Measurements from ENCODE around the gene BLTP1. TPM values are rescaled to one million over a fixed set of nuclear protein-coding genes. Genes with fewer than 3 reads are reported as not detected.

The BLTP1 gene
- total RNA-seq, 1 donor from 2014 or later, result 35.1 TPM

GRCh38 chr4:122121593-122121992 lies 30.5 kb upstream of the BLTP1 start:
- no peak overlapping the region for H3K4me2 ChIP-seq (ENCODE audit: low read length)
- H3K27ac ChIP-seq (ENCODE audit: low read depth, low read length), result no peak overlapping the region
- no peaks in the 10 kb centered on the region for H3K4me1 ChIP-seq (ENCODE audit: insufficient read depth, low read length)
- no peak overlapping the region for H2AFZ ChIP-seq (ENCODE audit: low read depth, low read length)
- H3K9me3 ChIP-seq (ENCODE audit: insufficient read depth, low read depth, low read length), result peaks cover 4% of the 10 kb centered on the region
- no peak for FAIRE-seq
- Mint-ChIP-seq H3K36me3 (ENCODE audit: low read depth, unreplicated experiment) (no peaks in the 10 kb centered on the region), H3K4me3 (ENCODE audit: unreplicated experiment) (no peak overlapping the region), H3K27ac (ENCODE audit: unreplicated experiment) (no peak overlapping the region), H3K4me1 (ENCODE audit: low read depth, unreplicated experiment) (no peaks in the 10 kb centered on the region), H3K9me3 (ENCODE audit: unreplicated experiment) (peaks cover 4% of the 10 kb centered on the region), H3K27me3 (ENCODE audit: low read depth, unreplicated experiment) (no peaks in the 10 kb centered on the region)
- TF ChIP-seq CTCF (IDR thresholded peaks at IDR 0.05; ENCODE audit: insufficient read depth, low read depth, low read length), result no peak
- no peak for TF ChIP-seq EZH2 (IDR thresholded peaks at IDR 0.05; ENCODE audit: insufficient read depth, low read length)
- H3K9ac ChIP-seq (ENCODE audit: low read length), result no peak overlapping the region
- H3K79me2 ChIP-seq (ENCODE audit: insufficient read depth, low read length), result no peaks in the 10 kb centered on the region
- no peak overlapping the region for H3K4me3 ChIP-seq (ENCODE audit: insufficient read depth, low read depth, low read length)
- DNase-seq (ENCODE audit: low read depth), result no peak
- no peaks in the 10 kb centered on the region for H4K20me1 ChIP-seq (ENCODE audit: insufficient read depth, low read length)
- H3K36me3 ChIP-seq (ENCODE audit: insufficient read depth, low read length), result no peaks in the 10 kb centered on the region
- H3K27me3 ChIP-seq (ENCODE audit: insufficient read depth, low read length), result no peaks in the 10 kb centered on the region

GRCh38 chr4:122122083-122122482 lies 30.0 kb upstream of the BLTP1 start:
- no peak for TF ChIP-seq EZH2 (IDR thresholded peaks at IDR 0.05; ENCODE audit: insufficient read depth, low read length)
- TF ChIP-seq CTCF (IDR thresholded peaks at IDR 0.05; ENCODE audit: insufficient read depth, low read depth, low read length), result no peak
- DNase-seq (ENCODE audit: low read depth) (no peak), FAIRE-seq (no peak)
- no peaks in the 10 kb centered on the region for H3K27me3 ChIP-seq (ENCODE audit: insufficient read depth, low read length)
- H3K9me3 Mint-ChIP-seq (ENCODE audit: unreplicated experiment), result peaks cover 4% of the 10 kb centered on the region
- H3K4me1 ChIP-seq (ENCODE audit: insufficient read depth, low read length), result no peaks in the 10 kb centered on the region
- H3K9ac ChIP-seq (ENCODE audit: low read length), result no peak overlapping the region
- no peak overlapping the region for H3K27ac Mint-ChIP-seq (ENCODE audit: unreplicated experiment)
- no peak overlapping the region for H3K4me2 ChIP-seq (ENCODE audit: low read length)
- H3K79me2 ChIP-seq (ENCODE audit: insufficient read depth, low read length), result no peaks in the 10 kb centered on the region
- H3K36me3 Mint-ChIP-seq (ENCODE audit: low read depth, unreplicated experiment), result no peaks in the 10 kb centered on the region
- H3K4me3 Mint-ChIP-seq (ENCODE audit: unreplicated experiment), result no peak overlapping the region
- H3K36me3 ChIP-seq (ENCODE audit: insufficient read depth, low read length), result no peaks in the 10 kb centered on the region
- H3K27ac ChIP-seq (ENCODE audit: low read depth, low read length), result no peak overlapping the region
- no peaks in the 10 kb centered on the region for H4K20me1 ChIP-seq (ENCODE audit: insufficient read depth, low read length)
- no peaks in the 10 kb centered on the region for H3K4me1 Mint-ChIP-seq (ENCODE audit: low read depth, unreplicated experiment)
- H3K9me3 ChIP-seq (ENCODE audit: insufficient read depth, low read depth, low read length), result peaks cover 4% of the 10 kb centered on the region
- H2AFZ ChIP-seq (ENCODE audit: low read depth, low read length), result no peak overlapping the region
- no peaks in the 10 kb centered on the region for H3K27me3 Mint-ChIP-seq (ENCODE audit: low read depth, unreplicated experiment)
- no peak overlapping the region for H3K4me3 ChIP-seq (ENCODE audit: insufficient read depth, low read depth, low read length)

- H3K27ac ChIP-seq (ENCODE audit: low read depth, low read length), result no peak overlapping the region
- Mint-ChIP-seq H3K4me3 (ENCODE audit: unreplicated experiment) (no peak overlapping the region), H3K27ac (ENCODE audit: unreplicated experiment) (no peak overlapping the region), H3K9me3 (ENCODE audit: unreplicated experiment) (no peaks in the 10 kb centered on the region), H3K36me3 (ENCODE audit: low read depth, unreplicated experiment) (no peaks in the 10 kb centered on the region), H3K27me3 (ENCODE audit: low read depth, unreplicated experiment) (no peaks in the 10 kb centered on the region), H3K4me1 (ENCODE audit: low read depth, unreplicated experiment) (no peaks in the 10 kb centered on the region)
- H3K4me1 ChIP-seq (ENCODE audit: insufficient read depth, low read length), result no peaks in the 10 kb centered on the region
- H4K20me1 ChIP-seq (ENCODE audit: insufficient read depth, low read length), result no peaks in the 10 kb centered on the region
- FAIRE-seq, result no peak
- H2AFZ ChIP-seq (ENCODE audit: low read depth, low read length), result no peak overlapping the region
- no peaks in the 10 kb centered on the region for H3K9me3 ChIP-seq (ENCODE audit: insufficient read depth, low read depth, low read length)
- no peaks in the 10 kb centered on the region for H3K79me2 ChIP-seq (ENCODE audit: insufficient read depth, low read length)
- H3K27me3 ChIP-seq (ENCODE audit: insufficient read depth, low read length), result no peaks in the 10 kb centered on the region
- DNase-seq (ENCODE audit: low read depth), result no peak
- no peak overlapping the region for H3K4me2 ChIP-seq (ENCODE audit: low read length)
- no peak overlapping the region for H3K9ac ChIP-seq (ENCODE audit: low read length)
- H3K36me3 ChIP-seq (ENCODE audit: insufficient read depth, low read length), result no peaks in the 10 kb centered on the region
- TF ChIP-seq CTCF (IDR thresholded peaks at IDR 0.05; ENCODE audit: insufficient read depth, low read depth, low read length), result no peak
- TF ChIP-seq EZH2 (IDR thresholded peaks at IDR 0.05; ENCODE audit: insufficient read depth, low read length), result no peak
- H3K4me3 ChIP-seq (ENCODE audit: insufficient read depth, low read depth, low read length), result no peak overlapping the region
These were observed 23.1 kb upstream of the BLTP1 start for GRCh38 chr4:122129061-122129460.
